ENCODE measurements around the gene CENATAC.
"Not testable (repeated sequence)": the region's sequence is repeated elsewhere in the genome, so short reads cannot be mapped to it uniquely, and the experiment has no call there.

CENATAC gene

DNA sequence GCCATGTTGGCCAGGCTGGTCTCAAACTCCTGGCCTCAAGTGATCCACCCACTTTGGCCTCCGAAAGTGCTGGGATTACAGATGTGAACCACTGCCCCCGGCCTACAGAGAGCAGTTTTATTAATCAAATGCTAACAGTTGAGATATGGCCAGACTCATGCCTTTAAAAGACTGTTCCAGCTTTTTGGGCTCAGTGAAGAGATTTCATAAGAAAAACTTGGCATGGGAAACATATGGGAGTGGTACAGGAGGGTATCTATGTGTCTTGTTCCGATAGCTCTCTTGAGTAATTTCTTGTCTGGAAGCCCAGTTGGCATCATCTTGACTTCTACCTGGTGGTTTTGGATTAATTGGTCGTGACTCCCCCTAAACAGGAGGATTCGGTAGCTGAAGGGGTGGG, 40.9 kb downstream of the CENATAC start:
- ChIA-PET CTCF (interaction anchor here (1.0 to 1.6 kb wide), 4 partner anchors 9 to 23 kb away, joined by 3 to 4 read pairs (median 3); partner anchors contain the start of gene HYOU1), POLR2A (no interaction called here)
- DNase-seq (ENCODE audit: extremely low spot score), result no peak
- TF ChIP-seq, protein P1, sequence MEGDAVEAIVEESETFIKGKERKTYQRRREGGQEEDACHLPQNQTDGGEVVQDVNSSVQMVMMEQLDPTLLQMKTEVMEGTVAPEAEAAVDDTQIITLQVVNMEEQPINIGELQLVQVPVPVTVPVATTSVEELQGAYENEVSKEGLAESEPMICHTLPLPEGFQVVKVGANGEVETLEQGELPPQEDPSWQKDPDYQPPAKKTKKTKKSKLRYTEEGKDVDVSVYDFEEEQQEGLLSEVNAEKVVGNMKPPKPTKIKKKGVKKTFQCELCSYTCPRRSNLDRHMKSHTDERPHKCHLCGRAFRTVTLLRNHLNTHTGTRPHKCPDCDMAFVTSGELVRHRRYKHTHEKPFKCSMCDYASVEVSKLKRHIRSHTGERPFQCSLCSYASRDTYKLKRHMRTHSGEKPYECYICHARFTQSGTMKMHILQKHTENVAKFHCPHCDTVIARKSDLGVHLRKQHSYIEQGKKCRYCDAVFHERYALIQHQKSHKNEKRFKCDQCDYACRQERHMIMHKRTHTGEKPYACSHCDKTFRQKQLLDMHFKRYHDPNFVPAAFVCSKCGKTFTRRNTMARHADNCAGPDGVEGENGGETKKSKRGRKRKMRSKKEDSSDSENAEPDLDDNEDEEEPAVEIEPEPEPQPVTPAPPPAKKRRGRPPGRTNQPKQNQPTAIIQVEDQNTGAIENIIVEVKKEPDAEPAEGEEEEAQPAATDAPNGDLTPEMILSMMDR (IDR thresholded peaks at IDR 0.05; ENCODE audit: control extremely low read depth, extremely low read depth, low read depth, missing control alignments), result no peak

DNA sequence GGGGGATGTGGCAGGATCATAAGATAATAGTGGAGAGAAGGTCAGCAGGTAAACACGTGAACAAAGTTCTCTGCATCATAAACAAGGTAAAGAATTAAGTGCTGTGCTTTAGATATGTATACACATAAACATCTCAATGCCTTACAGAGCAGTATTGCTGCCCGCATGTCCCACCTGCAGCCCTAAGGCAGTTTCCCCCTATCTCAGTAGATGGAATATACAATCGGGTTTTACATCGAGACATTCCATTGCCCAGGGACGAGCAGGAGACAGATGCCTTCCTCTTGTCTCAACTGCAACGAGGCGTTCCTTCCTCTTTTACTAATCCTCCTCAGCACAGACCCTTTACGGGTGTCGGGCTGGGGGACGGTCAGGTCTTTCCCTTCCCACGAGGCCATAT, 41.5 kb downstream of the CENATAC start:
- CTCF ChIA-PET; POLR2A ChIA-PET; DNase-seq (ENCODE audit: extremely low spot score): not testable (repeated sequence)

DNA sequence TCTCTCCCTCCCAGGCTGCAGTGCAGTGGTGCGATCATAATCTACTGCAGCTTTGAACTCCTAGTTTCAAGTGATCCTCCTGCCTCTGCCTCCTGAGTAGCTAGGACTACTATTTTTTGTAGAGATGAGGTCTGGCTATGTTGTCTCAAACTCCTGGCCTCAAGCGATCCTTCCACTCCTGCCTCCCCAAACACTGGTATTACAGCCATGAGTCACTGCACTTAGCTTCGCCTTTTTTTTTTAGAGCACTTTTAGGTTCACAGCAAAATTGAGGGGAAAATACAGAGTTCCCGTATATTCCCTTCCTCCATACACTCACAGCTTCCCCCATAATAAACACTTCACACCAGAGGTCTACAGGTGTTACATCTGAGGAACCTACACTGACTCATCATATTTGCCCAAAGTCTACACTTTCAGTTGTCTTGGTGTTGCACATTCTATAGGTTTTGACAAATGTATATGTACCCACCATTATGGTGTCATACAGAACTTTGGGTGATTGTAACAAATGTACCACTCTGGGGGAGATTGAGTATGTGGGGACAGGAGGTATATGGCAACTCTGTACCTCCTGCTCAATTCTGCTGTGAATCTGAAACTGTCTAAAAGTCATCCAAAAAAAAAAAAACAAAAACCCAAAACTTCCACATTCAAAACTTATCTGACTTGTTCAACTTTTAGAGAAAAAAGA, 44.0 kb downstream of the CENATAC start:
- TF ChIP-seq, protein P1 (IDR thresholded peaks at IDR 0.05; ENCODE audit: control extremely low read depth, extremely low read depth, low read depth, missing control alignments), result no peak
- ChIA-PET CTCF (interaction anchor here (3.2 to 4.3 kb wide), 2 partner anchors 9 to 14 kb away, joined by 10 to 19 read pairs; partner anchors contain the start of gene HYOU1), POLR2A (interaction anchor here (0.7 kb wide), 1 partner anchor 282 kb away, joined by 6 read pairs; no protein-coding TSS in a partner anchor)
- DNase-seq (ENCODE audit: extremely low spot score), result no peak

DNA sequence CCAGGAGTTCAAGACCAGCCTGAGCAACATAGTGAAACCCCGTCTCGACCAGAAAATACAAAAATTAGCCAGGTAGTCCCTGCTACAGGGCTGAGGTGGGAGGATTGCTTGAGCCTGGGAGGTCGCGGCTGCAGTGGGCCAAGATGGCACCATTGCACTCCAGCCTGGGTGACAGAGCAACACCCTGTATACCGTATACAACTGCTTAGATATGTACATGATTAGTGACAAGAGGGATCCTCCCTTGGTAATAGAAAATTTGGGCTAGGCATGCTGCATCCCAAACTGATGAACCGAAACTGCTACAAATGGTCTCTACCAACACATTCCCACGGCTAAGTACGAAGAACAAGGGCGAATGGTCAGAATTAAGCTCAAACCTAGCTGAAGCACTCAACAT, 45.0 kb downstream of the CENATAC start:
- POLR2A ChIA-PET, result interaction anchor here (1.4 kb wide), 1 partner anchor 25 kb away, joined by 4 read pairs; the partner anchor contains the start of gene VPS11
- CTCF ChIA-PET, result interaction anchor here (1.4 to 5.6 kb wide), 4 partner anchors 8 to 295 kb away, joined by 3 to 47 read pairs (median 14); partner anchors contain the start of genes HYOU1 and SLC37A4

DNA sequence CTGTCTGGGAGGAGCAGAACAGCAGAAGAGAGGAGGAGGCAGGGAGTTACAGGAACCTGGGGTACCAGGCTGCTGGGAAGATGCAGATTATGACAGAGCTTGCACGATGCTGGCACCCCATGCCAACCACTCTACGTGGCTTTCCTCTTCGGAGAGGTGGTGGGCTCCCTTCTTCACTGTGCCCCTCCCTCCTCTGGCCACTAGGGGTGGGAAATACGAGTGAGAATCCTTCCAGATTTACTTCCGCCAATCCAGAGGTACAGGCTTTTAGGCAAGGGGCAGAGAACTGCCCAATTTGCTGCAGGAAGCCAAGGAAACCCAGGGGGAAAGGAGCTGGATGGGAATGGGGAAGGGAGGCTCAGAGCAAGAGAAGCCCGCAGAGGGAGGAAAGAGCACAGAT, 46.8 kb downstream of the CENATAC start:
- ChIA-PET POLR2A (interaction anchor here (1.2 kb wide), 1 partner anchor 57 kb away, joined by 4 read pairs; the partner anchor contains the start of gene DPAGT1), CTCF (interaction anchor here (4.3 to 5.6 kb wide), 2 partner anchors 11 to 13 kb away, joined by 19 to 47 read pairs; partner anchors contain the start of genes HYOU1 and SLC37A4)
- DNase-seq (ENCODE audit: extremely low spot score), result no peak

More for the DNA sequence above, 45.0 kb downstream of the CENATAC start:
- TF ChIP-seq, protein P1 (IDR thresholded peaks at IDR 0.05; ENCODE audit: control extremely low read depth, extremely low read depth, low read depth, missing control alignments), result no peak
- no peak for DNase-seq (ENCODE audit: extremely low spot score)

DNA sequence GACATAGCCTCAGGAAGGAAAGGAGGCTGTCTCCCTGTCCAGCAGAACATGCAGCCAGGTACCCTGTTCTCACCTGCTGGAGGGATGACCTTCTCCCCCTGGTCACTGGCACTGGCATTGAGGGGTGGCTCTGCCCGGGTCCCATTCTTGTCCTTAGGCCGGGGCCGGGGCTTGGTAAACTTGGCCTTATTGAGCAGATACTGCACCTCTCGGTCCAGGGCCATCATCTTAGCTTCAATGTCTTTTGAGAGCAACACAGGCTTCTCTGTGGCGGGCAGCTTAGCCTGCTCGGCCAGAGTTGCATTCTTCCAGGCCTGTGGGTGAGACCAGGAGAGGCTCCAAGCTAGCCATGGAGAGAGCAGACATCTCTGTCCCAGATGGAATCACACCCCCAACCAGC, 48.6 kb downstream of the CENATAC start:
- DNase-seq (ENCODE audit: extremely low spot score), result no peak
- POLR2A ChIA-PET, result interaction anchor here (0.5 to 1.7 kb wide), 3 partner anchors 10 to 269 kb away, joined by 5 read pairs; partner anchors contain the start of gene HYOU1
- TF ChIP-seq, protein P1 (IDR thresholded peaks at IDR 0.05; ENCODE audit: control extremely low read depth, extremely low read depth, low read depth, missing control alignments), result no peak
- CTCF ChIA-PET, result interaction anchor here (1.1 to 5.6 kb wide), 4 partner anchors 11 to 276 kb away, joined by 3 to 47 read pairs (median 7); partner anchors contain the start of genes HYOU1 and SLC37A4

More for the DNA sequence above, 46.8 kb downstream of the CENATAC start:
- TF ChIP-seq, protein P1 (IDR thresholded peaks at IDR 0.05; ENCODE audit: control extremely low read depth, extremely low read depth, low read depth, missing control alignments), result no peak
